HG03095 (cell line): ENCODE measurements around the gene RASGEF1B.
A peak's percentile ranks its signal among the peaks of the same experiment; 100 is the strongest.
"Not testable (repeated sequence)": the region's sequence is repeated elsewhere in the genome, so short reads cannot be mapped to it uniquely, and the experiment has no call there.

ENCODE experiments used
- ATAC-seq: cut with Tn5 transposase; IDR thresholded peaks from one replicate; pipeline ENCODE4 v1.9.1; 2021; ENCODE audit warnings: moderate library complexity; ENCODE audit not compliant: unreplicated experiment

RASGEF1B gene

GRCh38 chr4:81498551-81499099 lies 26.9 kb upstream of the RASGEF1B start:
- no peak for ATAC-seq

GRCh38 chr4:81498046-81498445 lies 26.3 kb upstream of the RASGEF1B start:
- no peak for ATAC-seq

GRCh38 chr4:81495345-81495744 lies 23.6 kb upstream of the RASGEF1B start:
- no peak for ATAC-seq

GRCh38 chr4:81494031-81494431 lies 22.3 kb upstream of the RASGEF1B start:
- ATAC-seq: peak; percentile 79

- ATAC-seq: no peak
Measured at GRCh38 chr4:81492606-81493230, 21.0 kb upstream of the RASGEF1B start.

- no peak for ATAC-seq
Measured at GRCh38 chr4:81491943-81492342, 20.2 kb upstream of the RASGEF1B start.

- ATAC-seq: no peak
Measured at GRCh38 chr4:81490403-81491160, 18.9 kb upstream of the RASGEF1B start.

GRCh38 chr4:81486502-81486901 lies 14.8 kb upstream of the RASGEF1B start:
- ATAC-seq: no peak

GRCh38 chr4:81485310-81485980 lies 13.7 kb upstream of the RASGEF1B start:
- no peak for ATAC-seq

GRCh38 chr4:81482326-81482725 lies 10.6 kb upstream of the RASGEF1B start:
- ATAC-seq: no peak

- ATAC-seq: no peak
Measured at GRCh38 chr4:81481151-81481550, 9.4 kb upstream of the RASGEF1B start.

GRCh38 chr4:81479573-81479972 lies 7.9 kb upstream of the RASGEF1B start:
- ATAC-seq: not testable (repeated sequence)

- not testable (repeated sequence) for ATAC-seq
Measured at GRCh38 chr4:81473331-81474265, 1.9 kb upstream of the RASGEF1B start.

GRCh38 chr4:81472281-81473182 lies 825 bp upstream of the RASGEF1B start:
- ATAC-seq: peak; percentile 43

GRCh38 chr4:81471298-81471587 lies 464 bp downstream of the RASGEF1B start:
- ATAC-seq: peak; percentile 22

- no peak for ATAC-seq
Measured at GRCh38 chr4:81470456-81471297, 1.0 kb downstream of the RASGEF1B start.

- ATAC-seq: no peak
Measured at GRCh38 chr4:81469781-81470455, 1.8 kb downstream of the RASGEF1B start.

GRCh38 chr4:81468678-81469077 lies 3.0 kb downstream of the RASGEF1B start:
- no peak for ATAC-seq

- ATAC-seq: no peak
Measured at GRCh38 chr4:81467672-81467964, 4.1 kb downstream of the RASGEF1B start.
